HG03520 (cell line): ENCODE data around the gene FBXO3.
"Not testable (repeated sequence)": the region's sequence is repeated elsewhere in the genome, so short reads cannot be mapped to it uniquely, and the experiment has no call there.

Experiments used
- ATAC-seq: cut with Tn5 transposase; IDR thresholded peaks from one replicate; pipeline ENCODE4 v1.9.1; 2021; ENCODE audit warnings: mild to moderate bottlenecking, moderate library complexity; ENCODE audit not compliant: unreplicated experiment

The FBXO3 gene, protein sequence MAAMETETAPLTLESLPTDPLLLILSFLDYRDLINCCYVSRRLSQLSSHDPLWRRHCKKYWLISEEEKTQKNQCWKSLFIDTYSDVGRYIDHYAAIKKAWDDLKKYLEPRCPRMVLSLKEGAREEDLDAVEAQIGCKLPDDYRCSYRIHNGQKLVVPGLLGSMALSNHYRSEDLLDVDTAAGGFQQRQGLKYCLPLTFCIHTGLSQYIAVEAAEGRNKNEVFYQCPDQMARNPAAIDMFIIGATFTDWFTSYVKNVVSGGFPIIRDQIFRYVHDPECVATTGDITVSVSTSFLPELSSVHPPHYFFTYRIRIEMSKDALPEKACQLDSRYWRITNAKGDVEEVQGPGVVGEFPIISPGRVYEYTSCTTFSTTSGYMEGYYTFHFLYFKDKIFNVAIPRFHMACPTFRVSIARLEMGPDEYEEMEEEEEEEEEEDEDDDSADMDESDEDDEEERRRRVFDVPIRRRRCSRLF

DNA sequence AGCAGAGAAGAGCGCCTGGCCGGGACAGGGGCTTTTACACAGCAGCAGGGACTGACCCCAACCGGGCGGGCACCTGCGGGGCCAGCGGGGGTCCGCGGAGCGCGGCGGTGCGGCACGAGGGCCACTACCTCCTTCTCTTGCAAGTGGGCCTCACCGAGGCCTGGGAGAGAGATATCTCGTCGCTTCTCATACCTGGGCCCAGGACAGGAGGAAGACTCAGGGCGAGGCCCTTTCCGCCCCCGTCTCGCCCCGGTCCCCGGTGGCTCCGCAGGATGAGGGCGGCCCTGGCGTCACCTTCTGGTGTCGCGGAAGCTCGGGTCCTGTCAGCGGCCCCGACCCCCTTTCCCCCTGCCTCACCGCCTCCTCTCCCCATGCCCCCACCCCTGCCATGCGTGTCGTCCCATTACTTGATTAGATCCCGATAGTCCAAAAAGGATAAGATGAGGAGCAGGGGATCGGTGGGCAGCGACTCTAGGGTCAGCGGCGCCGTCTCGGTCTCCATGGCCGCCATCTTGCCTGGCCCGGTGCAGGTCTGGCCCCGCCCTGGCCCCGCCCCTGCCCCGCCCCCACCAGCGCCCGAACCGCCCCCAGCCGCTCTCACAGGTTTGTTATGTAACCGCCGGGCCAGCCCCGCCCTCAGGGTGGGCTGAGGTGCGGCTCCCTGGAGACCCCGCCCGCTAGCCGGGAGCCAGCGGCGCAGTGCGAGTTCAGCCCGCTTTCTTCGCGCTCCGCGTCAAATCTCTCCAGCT, at the start of gene FBXO3:
Gene FBXO3 (minus strand): TSS at position 534 of the 749 bp plus-strand sequence. CDS start 23 bp downstream, at position 511.
- peak; percentile 63 for ATAC-seq

GRCh38 chr11:33822981-33823380, 48.7 kb upstream of the FBXO3 start:
- not testable (repeated sequence) for ATAC-seq

- no peak for ATAC-seq
Measured at GRCh38 chr11:33819278-33820035, 45.1 kb upstream of the FBXO3 start.

- ATAC-seq, result peak; percentile 63
Measured at GRCh38 chr11:33808228-33808828, 34.0 kb upstream of the FBXO3 start.

GRCh38 chr11:33804471-33804870, 30.2 kb upstream of the FBXO3 start:
- no peak for ATAC-seq

- ATAC-seq, result no peak
Measured at GRCh38 chr11:33802194-33802950, 28.1 kb upstream of the FBXO3 start.

GRCh38 chr11:33801821-33802193, 27.5 kb upstream of the FBXO3 start:
- no peak for ATAC-seq

DNA sequence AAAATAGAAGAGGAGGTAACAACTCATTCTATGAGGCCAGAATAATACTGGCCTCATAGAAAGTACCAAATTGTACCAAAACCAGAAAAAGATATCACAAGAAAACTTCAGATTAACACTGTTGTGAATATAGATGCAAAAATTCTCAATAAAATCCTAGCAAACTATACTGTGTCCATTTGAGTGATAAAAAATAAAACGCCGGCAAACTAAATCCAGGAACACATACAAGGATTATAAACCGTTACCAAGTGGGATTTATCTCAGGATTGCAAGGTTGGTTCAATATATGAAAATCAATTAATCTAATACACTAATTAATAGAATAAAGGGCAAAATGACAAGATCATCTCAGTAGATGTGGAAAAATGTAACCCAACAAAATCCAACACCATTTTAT, 23.6 kb upstream of the FBXO3 start:
- ATAC-seq, result no peak

GRCh38 chr11:33790040-33790439, 15.7 kb upstream of the FBXO3 start:
- ATAC-seq, result no peak

GRCh38 chr11:33788095-33788494, 13.8 kb upstream of the FBXO3 start:
- not testable (repeated sequence) for ATAC-seq

DNA sequence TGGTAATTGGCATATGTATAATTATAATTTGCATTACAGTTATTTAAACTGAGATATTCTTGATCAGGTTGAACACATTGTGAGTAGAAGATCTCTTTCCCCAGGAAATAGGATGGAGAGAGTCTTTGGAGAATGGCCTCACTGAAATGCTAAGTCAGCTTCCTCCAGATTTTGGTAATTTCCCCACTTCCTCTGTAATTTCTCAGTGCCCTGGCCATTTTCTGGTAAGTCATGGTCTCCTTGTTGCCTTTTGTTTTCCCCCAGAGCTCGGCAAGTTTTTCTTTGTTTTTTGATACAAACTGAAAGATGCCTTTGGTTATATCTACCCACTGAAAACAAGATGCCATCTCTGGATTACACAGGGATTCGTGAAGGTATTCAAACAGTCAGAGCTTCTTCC, 12.8 kb upstream of the FBXO3 start:
- no peak for ATAC-seq

DNA sequence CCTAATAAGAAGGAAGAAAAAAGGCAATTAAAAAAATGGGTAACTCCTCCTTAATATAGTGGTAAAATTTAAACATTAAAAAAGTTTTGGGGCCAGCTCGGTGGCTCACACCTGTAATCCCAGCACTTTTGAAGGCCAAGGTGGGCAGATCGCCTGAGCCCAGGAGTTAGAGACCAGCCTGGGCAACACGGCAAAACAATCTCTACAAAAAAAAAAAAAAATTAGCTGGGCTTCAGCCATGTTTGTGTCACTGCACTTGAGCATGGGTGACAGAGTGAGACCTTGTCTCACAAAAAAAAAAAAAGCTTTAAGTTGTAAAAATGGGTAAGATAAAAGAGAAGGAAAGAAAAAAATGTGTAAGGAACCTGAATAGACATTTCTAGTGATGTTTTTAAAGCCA, 11.3 kb upstream of the FBXO3 start:
- no peak for ATAC-seq

- no peak for ATAC-seq
Measured at GRCh38 chr11:33779849-33780528, 5.7 kb upstream of the FBXO3 start.

DNA sequence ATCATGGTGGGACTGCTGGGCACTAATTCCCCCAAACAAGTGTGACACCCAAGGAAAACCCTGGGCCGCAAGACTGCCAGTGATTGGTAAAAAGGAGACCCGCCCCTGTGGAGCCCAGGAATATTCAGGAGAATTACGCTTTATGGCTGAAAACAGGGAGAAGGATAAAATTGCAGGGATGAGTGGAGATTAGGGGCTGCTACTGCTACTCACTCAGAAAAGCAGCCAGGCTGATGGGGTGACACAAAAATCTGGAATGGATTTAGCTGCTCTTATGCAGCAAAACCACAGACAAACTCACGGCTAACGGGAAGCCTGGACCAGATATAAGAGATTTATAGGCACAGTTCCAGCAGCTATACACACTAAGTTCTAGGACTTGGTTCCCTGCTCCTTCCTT, 4.4 kb upstream of the FBXO3 start:
- ATAC-seq, result no peak

GRCh38 chr11:33777906-33778305, 3.6 kb upstream of the FBXO3 start:
- ATAC-seq, result no peak

DNA sequence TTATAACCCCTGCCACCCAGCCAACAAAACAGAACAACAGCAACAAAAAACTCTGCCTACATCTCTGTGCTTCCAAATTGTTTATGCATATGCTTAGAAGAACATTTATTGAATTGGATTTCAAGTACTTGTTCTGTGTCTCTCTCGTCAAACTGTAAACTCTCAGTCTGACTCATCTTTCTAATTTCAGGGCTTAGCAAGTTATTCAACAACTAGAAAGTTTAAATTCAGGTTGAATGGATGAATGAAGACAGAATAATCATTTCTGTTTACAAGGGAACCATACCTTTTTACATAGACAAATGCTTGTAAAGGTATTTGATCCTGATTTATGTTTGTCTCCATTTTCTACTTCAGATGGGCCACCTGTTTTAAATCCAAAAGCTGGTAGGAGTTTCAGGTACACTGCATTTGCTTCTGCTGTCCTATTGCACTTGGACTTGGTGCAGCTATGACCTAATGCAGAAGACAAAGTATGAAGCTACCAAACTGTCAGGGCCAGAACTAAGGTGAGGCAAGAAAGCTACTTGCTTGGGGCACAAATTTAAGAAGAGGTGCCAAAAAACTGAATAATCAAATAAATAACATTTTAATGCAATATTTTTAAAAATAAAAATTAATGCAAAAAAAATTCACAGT, 1.6 kb upstream of the FBXO3 start:
- ATAC-seq, result no peak

DNA sequence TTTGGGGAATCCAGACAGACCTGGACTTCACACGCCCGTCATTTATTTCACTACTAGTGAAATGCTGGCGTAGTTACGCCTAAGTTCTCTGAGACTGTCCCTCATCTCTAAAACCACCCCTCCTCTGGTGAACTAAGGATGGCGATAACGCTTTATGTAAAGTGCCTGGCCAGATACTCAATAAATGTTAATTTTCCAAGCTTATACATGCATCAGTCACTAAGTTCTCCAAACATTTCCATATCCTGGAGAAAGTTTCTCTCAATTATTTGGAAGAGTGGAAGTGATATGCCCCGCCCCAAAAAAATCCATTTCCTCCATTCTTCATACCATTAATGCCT, 1.1 kb upstream of the FBXO3 start:
- no peak for ATAC-seq

DNA sequence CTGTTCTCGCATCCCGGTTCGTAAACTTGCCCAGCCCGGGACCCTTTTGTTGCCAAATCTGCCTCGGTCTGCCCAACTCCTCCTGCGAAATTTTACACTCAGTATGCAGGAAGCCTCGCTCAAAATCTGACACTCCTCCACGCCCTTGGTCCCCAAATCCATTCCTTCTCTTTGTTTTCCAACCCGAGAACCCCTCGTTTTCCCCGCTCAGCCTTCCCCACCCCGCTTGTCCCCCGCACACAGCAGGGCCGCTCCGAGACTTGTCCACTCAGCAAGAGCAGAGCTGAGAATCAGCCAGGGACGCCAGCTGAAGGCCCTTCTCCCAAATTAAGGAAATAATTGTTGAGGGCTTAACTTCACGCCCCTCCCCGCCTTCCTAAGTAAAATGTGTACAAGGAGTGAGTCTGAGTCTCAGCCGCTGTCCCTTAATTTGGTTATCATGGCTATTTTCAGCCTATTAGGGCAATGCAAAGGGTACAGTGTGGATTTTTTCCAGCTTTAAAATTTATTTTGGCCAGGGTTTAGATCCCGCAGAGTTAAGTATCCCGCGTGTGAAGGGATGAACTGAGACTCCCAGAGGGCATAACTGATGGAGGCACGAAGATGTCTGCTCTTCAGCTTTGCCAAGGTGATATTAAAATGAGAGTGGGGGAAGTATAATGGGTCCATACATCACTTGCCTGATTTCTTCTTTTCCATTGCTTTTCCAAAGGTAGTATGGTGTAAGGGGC, 581 bp upstream of the FBXO3 start:
- ATAC-seq, result peak; percentile 13
